Superior temporal gyrus (tissue), 1 donor: Measurements from ENCODE around the gene NDUFV1.
"Not testable (repeated sequence)": the region's sequence is repeated elsewhere in the genome, so short reads cannot be mapped to it uniquely, and the experiment has no call there.

Experiments used
- DNase-seq: peaks from one replicate; pipeline ENCODE4 v3.0.0-alpha.2; 2016; ENCODE audit errors: extremely low spot score

Gene NDUFV1

GRCh38 chr11:67657300-67657699 lies 50.6 kb downstream of the NDUFV1 start:
- DNase-seq: no peak

GRCh38 chr11:67659651-67660165 lies 53.0 kb downstream of the NDUFV1 start:
- not testable (repeated sequence) for DNase-seq

GRCh38 chr11:67660752-67661151 lies 54.0 kb downstream of the NDUFV1 start:
- DNase-seq: not testable (repeated sequence)
